G401 (cell line): ENCODE results near the gene CDCA8. TPM values are rescaled to one million over a fixed set of nuclear protein-coding genes. Genes with fewer than 3 reads are reported as not detected.

Source experiments
- total RNA-seq: library from RNA; depleted of rRNA; stranded (reverse); fragments of >200 nt; shearing (Covaris generic); gene quantifications from 2 replicates; pipeline ENCODE4 v1.2.3, GENCODE V29; 2014; rRNA removed

CDCA8 gene
- total RNA-seq, 1 experiment from 2014 or later: 18.9 TPM

Other genes with a start within 250 kb of the CDCA8 start
- 2.6 and 3.3 TPM in 2 replicates for gene ZC3H12A, start 217.9 kb upstream of the CDCA8 start, total RNA-seq
- gene MEAF6, start 177.8 kb upstream of the CDCA8 start, total RNA-seq: 44.4 and 62.8 TPM in 2 replicates
- 8.0 and 9.0 TPM in 2 replicates for gene SNIP1, start 138.2 kb upstream of the CDCA8 start, total RNA-seq
- gene DNALI1, start 135.6 kb upstream of the CDCA8 start, total RNA-seq: not detected in 2 replicates
- 57.0 and 81.6 TPM in 2 replicates for gene GNL2, start 96.6 kb upstream of the CDCA8 start, total RNA-seq
- gene RSPO1, start 57.6 kb upstream of the CDCA8 start, total RNA-seq: 0.07 TPM in 1 of 2 replicates, not detected in the other
- 0.17 and 0.49 TPM in 2 replicates for gene EPHA10, start 72.6 kb downstream of the CDCA8 start, total RNA-seq
- 22.0 and 31.3 TPM in 2 replicates for gene MANEAL, start 101.3 kb downstream of the CDCA8 start, total RNA-seq
- gene C1orf122, start 115.3 kb downstream of the CDCA8 start, total RNA-seq: 99.0 and 128 TPM in 2 replicates
- 35.1 and 36.4 TPM in 2 replicates for gene YRDC, start 115.7 kb downstream of the CDCA8 start, total RNA-seq
- gene MTF1, start 167.1 kb downstream of the CDCA8 start, total RNA-seq: 1.8 and 3.7 TPM in 2 replicates